Keratinocyte (primary cell): ENCODE data around the gene SLC46A3. TPM values are rescaled to one million over a fixed set of nuclear protein-coding genes. Genes with fewer than 3 reads are reported as not detected.

Source experiments
- DNase-seq: peaks from one replicate; pipeline ENCODE4 v3.0.0-alpha.2; 2011; ENCODE audit warnings: low read depth, missing footprints, low spot score
- FAIRE-seq: peaks from 2 replicates; lab custom pipeline; 2011; peaks lifted over from hg19 to GRCh38; lab: Jason Lieb, UNC
- H2AFZ ChIP-seq: 2 replicates; pipeline ENCODE4 v1.6.0; 2012; ENCODE audit warnings: low read length, control low read depth, inconsistent platforms; ENCODE audit not compliant: control insufficient read depth
- H3K27ac ChIP-seq: 2 replicates; pipeline ENCODE4 v1.5.1; 2011; ENCODE audit warnings: low read length; ENCODE audit not compliant: control insufficient read depth, insufficient read depth
- H3K27me3 ChIP-seq: 3 replicates; pipeline ENCODE4 v1.6.0; 2011; ENCODE audit warnings: low read length; ENCODE audit not compliant: control insufficient read depth, insufficient read depth; ENCODE audit errors: extremely low read depth
- H3K36me3 ChIP-seq, 2 experiments: 2 replicates in 1 of 2; 3 replicates in 1 of 2; pipeline ENCODE4 v1.5.1; 2011; ENCODE audit warnings: low read length in 2 of 2, mild to moderate bottlenecking in 1 of 2; ENCODE audit not compliant: control insufficient read depth in 2 of 2, insufficient read depth in 2 of 2; ENCODE audit errors: extremely low read depth in 1 of 2
- H3K4me1 ChIP-seq: 3 replicates; pipeline ENCODE4 v1.5.1; 2011; ENCODE audit warnings: low read length; ENCODE audit not compliant: control insufficient read depth, insufficient read depth; ENCODE audit errors: extremely low read depth
- H3K4me2 ChIP-seq: 3 replicates; pipeline ENCODE4 v1.6.0; 2011; ENCODE audit warnings: low read depth, low read length; ENCODE audit not compliant: control insufficient read depth, insufficient read depth; ENCODE audit errors: extremely low read depth
- H3K4me3 ChIP-seq, 3 experiments: fragments of 200-600 bp in 1 of 3; sonication (generic) in 1 of 3; 2 replicates in 2 of 3; 3 replicates in 1 of 3; pipeline ENCODE4 v1.5.1; 2011 to 2016; ENCODE audit warnings: low read length in 3 of 3, mild to moderate bottlenecking in 3 of 3, control low read depth in 2 of 3, inconsistent platforms in 1 of 3, low read depth in 1 of 3, mixed read lengths in 1 of 3, mixed run types in 1 of 3, moderate library complexity in 1 of 3; ENCODE audit not compliant: control insufficient read depth in 2 of 3, insufficient read depth in 2 of 3; ENCODE audit errors: extremely low read depth in 1 of 3
- H3K79me2 ChIP-seq: 2 replicates; pipeline ENCODE4 v1.6.0; 2012; ENCODE audit warnings: low read length; ENCODE audit not compliant: control insufficient read depth, insufficient read depth
- H3K9ac ChIP-seq: 3 replicates; pipeline ENCODE4 v1.6.0; 2011; ENCODE audit warnings: low read length; ENCODE audit not compliant: control insufficient read depth, insufficient read depth; ENCODE audit errors: extremely low read depth
- H3K9me1 ChIP-seq: 3 replicates; pipeline ENCODE4 v1.6.0; 2011; ENCODE audit warnings: low read length; ENCODE audit not compliant: control insufficient read depth, insufficient read depth; ENCODE audit errors: extremely low read depth
- H3K9me3 ChIP-seq: 2 replicates; pipeline ENCODE4 v1.5.1; 2012; ENCODE audit warnings: low read depth, low read length; ENCODE audit not compliant: control insufficient read depth
- H4K20me1 ChIP-seq: 3 replicates; pipeline ENCODE4 v1.6.0; 2011; ENCODE audit warnings: low read length; ENCODE audit not compliant: control insufficient read depth, insufficient read depth; ENCODE audit errors: extremely low read depth
- CTCF ChIP-seq, 3 experiments: IDR thresholded peaks in 1 of 3; conservative IDR thresholded peaks in 1 of 3; optimal IDR thresholded peaks in 1 of 3; 2 replicates in 2 of 3; 3 replicates in 1 of 3; pipeline versions ENCODE3 to v1.5.1; 2011; ENCODE audit warnings: low read length in 3 of 3, mild to moderate bottlenecking in 3 of 3, moderate library complexity in 2 of 3, control low read depth in 1 of 3, inconsistent platforms in 1 of 3; ENCODE audit not compliant: insufficient read depth in 2 of 3; ENCODE audit errors: extremely low read depth in 1 of 3
- EZH2 ChIP-seq: IDR thresholded peaks from one replicate; pipeline ENCODE4 v1.6.1; 2012; ENCODE audit warnings: inconsistent platforms, mild to moderate bottlenecking, low read length, moderate library complexity
- dilution Hi-C: fragments of 300-500 bp; cut with MboI; formaldehyde crosslinking; loops from one replicate; pipeline ENCODE4 v1.7.0; 2020; ENCODE audit warnings: low sequenced_read_pairs; ENCODE audit not compliant: extremely low pct_ligation_motif_present
- polyA plus RNA-seq, 5 experiments: library from polyadenylated mRNA; depleted of rRNA in 3 of 5; stranded (reverse) in 3 of 5; stranded (forward) in 1 of 5; unstranded in 1 of 5; fragments of >200 nt; gene quantifications; 1 replicate in 1 of 5; 2 replicates in 3 of 5; 3 replicates in 1 of 5; pipeline versions ENCODE4 v1.2.1 to v1.2.3, GENCODE V29; 2011 to 2012; ENCODE audit warnings: missing spikeins in 2 of 5, low read depth in 1 of 5, low replicate concordance in 1 of 5

SLC46A3 gene
- polyA plus RNA-seq, 1 donor (not counting 4 experiments of a cell fraction or from before 2014, with no cell fraction given) = 14.1 TPM

GRCh38 chr13:28754698-28755545, 36.2 kb upstream of the SLC46A3 start:
- no peak for FAIRE-seq
- Histone ChIP-seq H3K4me3 (no peak overlapping the region), H3K4me2 (no peak overlapping the region), H3K9ac (no peak overlapping the region), H3K79me2 (no peaks in the 10 kb centered on the region), H4K20me1 (no peaks in the 10 kb centered on the region), H2AFZ (no peak overlapping the region), H3K9me1 (no peaks in the 10 kb centered on the region), H3K27ac (no peak overlapping the region), H3K36me3 (no peaks in the 10 kb centered on the region), H3K4me1 (peaks cover 11% of the 10 kb centered on the region), H3K27me3 (no peaks in the 10 kb centered on the region), H3K9me3 (peaks cover 2% of the 10 kb centered on the region)
- DNase-seq = no peak
- TF ChIP-seq EZH2 = no peak
- no peak for TF ChIP-seq CTCF (optimal IDR thresholded peaks at IDR 0.05 in 1 of 3, IDR thresholded peaks at IDR 0.05 in 1 of 3, conservative IDR thresholded peaks at IDR 0.05 in 1 of 3; ENCODE audit: extremely low read depth in 1 of 3, insufficient read depth in 2 of 3, low read length in 3 of 3)
- dilution Hi-C loops = no loop called here

- no peaks in the 10 kb centered on the region for H3K36me3 ChIP-seq
These were observed 35.2 kb upstream of the SLC46A3 start for GRCh38 chr13:28753946-28754345.

More at GRCh38 chr13:28753946-28754345, 35.2 kb upstream of the SLC46A3 start:
- H3K9me1 ChIP-seq = no peaks in the 10 kb centered on the region
- dilution Hi-C loops = no loop called here
- H3K27me3 ChIP-seq = no peaks in the 10 kb centered on the region
- no peak overlapping the region for H3K4me2 ChIP-seq
- no peak for TF ChIP-seq CTCF (optimal IDR thresholded peaks at IDR 0.05 in 1 of 3, IDR thresholded peaks at IDR 0.05 in 1 of 3, conservative IDR thresholded peaks at IDR 0.05 in 1 of 3; ENCODE audit: extremely low read depth in 1 of 3, insufficient read depth in 2 of 3, low read length in 3 of 3)
- no peak for TF ChIP-seq EZH2
- H2AFZ ChIP-seq = no peak overlapping the region
- H4K20me1 ChIP-seq = no peaks in the 10 kb centered on the region
- no peaks in the 10 kb centered on the region for H3K79me2 ChIP-seq
- DNase-seq = no peak
- H3K9me3 ChIP-seq = peaks cover 2% of the 10 kb centered on the region
- H3K4me3 ChIP-seq = no peak overlapping the region
- H3K9ac ChIP-seq = no peak overlapping the region
- peaks cover 11% of the 10 kb centered on the region for H3K4me1 ChIP-seq
- H3K27ac ChIP-seq = peak overlapping the region; percentile 23
- FAIRE-seq = no peak
